AG09319 (cell line): ENCODE measurements around the gene DLGAP3.

ENCODE experiments used
- DNase-seq: peaks from one replicate; pipeline ENCODE4 v3.0.0-alpha.2; 2010; ENCODE audit warnings: low read depth; ENCODE audit errors: extremely low read depth
- TF ChIP-seq, protein P1 (sequence below): IDR thresholded peaks from 2 replicates; pipeline ENCODE4 v1.5.1; 2011; ENCODE audit warnings: low read depth, mild to moderate bottlenecking, inconsistent platforms, low read length, moderate library complexity

The DLGAP3 gene

GRCh38 chr1:34917017-34917416, 12.4 kb downstream of the DLGAP3 start:
- DNase-seq: no peak

GRCh38 chr1:34916104-34916503, 13.3 kb downstream of the DLGAP3 start:
- TF ChIP-seq, protein P1, sequence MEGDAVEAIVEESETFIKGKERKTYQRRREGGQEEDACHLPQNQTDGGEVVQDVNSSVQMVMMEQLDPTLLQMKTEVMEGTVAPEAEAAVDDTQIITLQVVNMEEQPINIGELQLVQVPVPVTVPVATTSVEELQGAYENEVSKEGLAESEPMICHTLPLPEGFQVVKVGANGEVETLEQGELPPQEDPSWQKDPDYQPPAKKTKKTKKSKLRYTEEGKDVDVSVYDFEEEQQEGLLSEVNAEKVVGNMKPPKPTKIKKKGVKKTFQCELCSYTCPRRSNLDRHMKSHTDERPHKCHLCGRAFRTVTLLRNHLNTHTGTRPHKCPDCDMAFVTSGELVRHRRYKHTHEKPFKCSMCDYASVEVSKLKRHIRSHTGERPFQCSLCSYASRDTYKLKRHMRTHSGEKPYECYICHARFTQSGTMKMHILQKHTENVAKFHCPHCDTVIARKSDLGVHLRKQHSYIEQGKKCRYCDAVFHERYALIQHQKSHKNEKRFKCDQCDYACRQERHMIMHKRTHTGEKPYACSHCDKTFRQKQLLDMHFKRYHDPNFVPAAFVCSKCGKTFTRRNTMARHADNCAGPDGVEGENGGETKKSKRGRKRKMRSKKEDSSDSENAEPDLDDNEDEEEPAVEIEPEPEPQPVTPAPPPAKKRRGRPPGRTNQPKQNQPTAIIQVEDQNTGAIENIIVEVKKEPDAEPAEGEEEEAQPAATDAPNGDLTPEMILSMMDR: no peak
- no peak for DNase-seq

More at GRCh38 chr1:34917017-34917416, 12.4 kb downstream of the DLGAP3 start:
- TF ChIP-seq, protein P1: no peak

DNA sequence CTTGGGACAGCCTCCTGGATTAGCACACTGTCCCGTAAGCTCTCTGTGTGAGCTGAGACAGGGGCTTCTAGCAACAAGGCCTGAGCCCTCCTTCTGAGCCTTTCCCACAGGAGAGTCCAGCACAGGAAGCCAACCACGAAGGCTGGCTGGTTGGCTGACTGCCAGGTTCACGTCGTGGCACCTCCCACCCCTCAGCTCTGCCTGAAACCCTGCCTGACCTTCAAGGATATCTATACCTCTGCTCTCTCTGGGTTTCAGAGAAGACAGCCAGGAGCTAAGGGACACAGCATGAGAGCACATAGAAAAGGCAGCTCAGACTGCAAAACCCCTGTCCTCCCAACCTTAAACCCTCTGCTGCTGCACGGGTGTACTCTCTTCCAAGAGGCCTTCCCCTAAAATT, 13.9 kb downstream of the DLGAP3 start:
- TF ChIP-seq, protein P1: no peak
- no peak for DNase-seq

DNA sequence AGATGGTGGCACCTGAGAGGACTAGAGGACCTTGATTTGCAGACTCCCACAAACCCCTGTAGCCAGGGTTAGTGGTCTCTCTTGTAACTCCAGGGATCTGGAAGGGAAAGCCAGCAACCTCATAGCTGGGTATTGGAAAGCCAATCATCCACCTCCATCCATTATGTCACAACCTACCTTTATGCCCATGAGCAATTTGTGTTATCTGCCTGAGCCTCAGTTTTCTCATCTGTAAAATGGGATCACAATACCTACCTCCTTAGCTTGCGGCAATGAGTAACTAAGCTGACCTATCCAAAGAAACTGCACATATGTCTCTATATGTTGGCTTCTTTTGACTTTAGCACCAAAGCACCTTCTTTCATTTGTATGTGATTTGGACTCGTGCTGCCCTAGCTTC, 14.5 kb downstream of the DLGAP3 start:
- TF ChIP-seq, protein P1: no peak
- DNase-seq: no peak

GRCh38 chr1:34911465-34911864, 18.0 kb downstream of the DLGAP3 start:
- TF ChIP-seq, protein P1: no peak
- DNase-seq: no peak

DNA sequence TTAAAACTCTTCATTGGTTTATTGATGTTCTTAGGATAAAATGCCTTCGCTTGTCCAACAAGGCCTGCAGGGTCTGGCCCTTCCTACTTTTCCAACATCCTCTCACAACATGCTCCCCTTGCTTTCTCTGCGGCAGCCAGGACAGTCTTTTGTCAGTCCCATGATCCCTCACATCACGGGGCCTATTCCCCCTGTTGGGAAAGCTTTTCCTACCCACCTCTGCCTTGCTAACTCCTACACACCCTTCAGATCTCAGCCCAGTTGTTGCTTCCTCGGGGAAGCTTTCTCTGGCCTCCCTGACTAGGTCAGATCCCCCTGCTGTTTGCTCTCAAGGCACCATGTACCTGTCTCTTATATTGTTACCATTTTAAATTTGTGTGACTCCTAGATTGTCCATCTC, 19.0 kb downstream of the DLGAP3 start:
- TF ChIP-seq, protein P1: no peak
- no peak for DNase-seq

DNA sequence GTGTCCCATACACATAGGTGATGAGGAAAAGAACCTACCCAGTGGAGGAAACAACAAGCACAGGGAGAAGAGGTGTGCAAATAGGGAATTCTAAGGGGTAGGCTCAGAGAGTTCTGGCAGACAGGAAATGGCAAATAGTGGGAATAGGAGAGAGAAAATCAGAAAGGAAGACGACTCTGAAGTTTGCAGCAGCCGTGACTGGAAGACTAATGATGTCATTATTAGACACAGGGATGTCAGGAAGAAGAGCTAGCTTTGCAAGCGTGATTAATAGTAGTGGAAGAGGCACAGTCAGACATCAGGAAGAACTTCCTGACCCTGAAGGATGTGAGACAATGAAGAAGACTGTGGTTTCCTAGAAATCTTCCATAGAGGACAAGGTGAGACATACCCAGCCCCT, 21.1 kb downstream of the DLGAP3 start:
- DNase-seq: no peak
- TF ChIP-seq, protein P1: no peak
